HG03460 (cell line): ENCODE measurements around the gene POLK.
"Not testable (repeated sequence)": the region's sequence is repeated elsewhere in the genome, so short reads cannot be mapped to it uniquely, and the experiment has no call there.

ENCODE experiments used
- ATAC-seq: cut with Tn5 transposase; IDR thresholded peaks from one replicate; pipeline ENCODE4 v1.9.1; 2021; ENCODE audit not compliant: unreplicated experiment

Gene POLK

DNA sequence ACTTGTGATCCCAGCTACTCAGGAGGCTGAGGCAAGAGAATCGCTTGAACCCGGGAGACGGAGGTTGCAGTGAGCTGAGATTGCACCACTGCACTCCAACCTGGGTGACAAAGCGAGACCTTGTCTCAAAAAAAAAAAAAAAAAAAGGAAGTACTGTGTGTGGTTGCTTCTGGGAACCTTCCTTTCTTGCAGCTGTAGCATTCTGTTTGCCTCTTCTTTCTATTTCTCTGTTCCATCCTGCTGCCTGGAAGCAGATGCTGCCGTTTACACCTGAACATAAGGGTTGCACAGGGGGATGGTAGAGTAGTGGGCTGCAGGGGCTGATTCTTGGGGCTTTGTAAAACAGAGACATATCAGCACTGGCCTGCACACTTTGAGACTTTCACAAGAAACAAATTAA lies 95.7 kb downstream of the POLK start:
- not testable (repeated sequence) for ATAC-seq

DNA sequence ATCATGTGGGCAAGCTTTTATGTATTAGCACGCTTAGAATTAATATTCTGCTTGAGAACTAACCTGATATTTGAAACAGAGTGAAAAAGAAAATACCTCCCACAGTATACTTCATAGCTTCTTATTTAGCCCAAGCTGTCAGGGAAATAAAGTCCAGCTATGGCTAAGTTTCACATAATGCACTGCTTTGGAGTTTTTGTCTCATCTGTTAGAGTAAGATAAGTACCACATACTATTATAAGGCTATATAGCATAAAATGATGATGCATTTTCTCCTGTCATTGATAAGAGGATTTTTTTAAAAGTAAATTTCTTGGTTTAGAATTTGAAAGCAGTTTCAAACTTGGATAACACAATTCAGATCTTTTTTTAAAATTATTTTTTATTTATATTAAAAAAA lies 97.2 kb downstream of the POLK start:
- ATAC-seq: no peak

GRCh38 chr5:75610201-75610600 lies 98.5 kb downstream of the POLK start:
- ATAC-seq: no peak

GRCh38 chr5:75610859-75611310 lies 99.2 kb downstream of the POLK start:
- not testable (repeated sequence) for ATAC-seq

DNA sequence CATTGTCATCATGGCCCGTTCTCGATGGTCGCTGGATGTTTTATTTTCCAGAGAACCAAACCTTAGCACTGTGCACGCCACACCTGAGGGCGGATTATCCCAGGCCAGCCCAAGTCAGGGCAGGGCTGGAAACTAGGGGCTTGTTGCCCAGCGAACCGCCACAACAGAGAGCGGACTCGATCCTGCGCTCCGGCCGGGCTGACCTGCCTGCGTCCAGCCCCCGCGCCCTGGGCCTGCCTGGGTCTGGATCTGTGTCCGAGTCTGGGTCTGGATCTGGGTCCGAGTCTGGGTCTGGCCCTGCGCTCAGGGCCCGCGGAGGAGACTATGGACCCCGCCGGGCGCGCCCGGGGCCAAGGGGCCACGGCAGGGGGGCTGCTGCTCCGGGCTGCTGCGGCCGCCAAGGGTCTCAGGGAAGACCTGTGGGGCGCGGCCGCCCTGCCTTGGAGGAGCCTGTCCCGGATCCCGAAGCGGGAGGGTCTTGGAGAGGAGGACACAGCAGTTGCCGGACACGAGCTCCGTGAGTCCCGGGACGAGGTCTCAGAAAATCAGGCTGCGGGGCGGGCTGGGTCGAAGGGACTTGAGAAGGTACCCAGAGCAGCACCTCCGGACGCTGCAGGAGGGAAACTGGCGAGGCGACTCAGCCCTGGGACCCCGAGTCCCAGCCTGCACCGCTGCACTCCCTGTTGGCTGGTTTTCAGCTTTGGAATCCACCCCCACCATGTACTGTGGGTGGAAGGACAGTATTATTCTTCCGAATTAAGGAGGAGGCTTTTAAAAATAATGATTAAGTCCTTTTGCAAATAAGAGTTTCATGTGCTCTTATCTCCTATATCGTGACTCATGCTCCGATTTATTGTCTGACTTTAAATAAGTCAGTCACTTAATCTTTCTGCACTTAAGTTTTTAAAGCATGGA lies 99.9 kb downstream of the POLK start, which contains the start of gene ANKDD1B:
Gene ANKDD1B (plus strand): TSS at position 143 of the 915 bp plus-strand sequence. CDS start 182 bp downstream, at position 325.
- ATAC-seq: no peak

DNA sequence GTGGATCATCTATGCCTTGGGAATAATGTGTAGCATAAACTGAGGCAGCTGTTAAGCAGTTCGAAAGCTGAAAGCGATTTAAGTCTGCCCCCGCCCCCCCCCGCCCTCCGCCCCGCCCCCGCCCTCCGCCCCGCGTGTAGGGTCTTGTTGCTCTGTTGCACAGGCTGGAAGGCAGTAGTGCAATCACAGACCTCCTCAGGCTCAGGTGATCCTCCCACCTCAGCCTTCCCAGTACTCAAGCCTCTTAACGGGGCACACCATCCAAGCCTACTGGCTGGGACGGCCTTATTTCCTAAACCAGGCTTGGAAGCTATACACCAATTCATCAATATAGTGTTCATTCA lies 100.5 kb downstream of the POLK start:
- ATAC-seq: no peak

DNA sequence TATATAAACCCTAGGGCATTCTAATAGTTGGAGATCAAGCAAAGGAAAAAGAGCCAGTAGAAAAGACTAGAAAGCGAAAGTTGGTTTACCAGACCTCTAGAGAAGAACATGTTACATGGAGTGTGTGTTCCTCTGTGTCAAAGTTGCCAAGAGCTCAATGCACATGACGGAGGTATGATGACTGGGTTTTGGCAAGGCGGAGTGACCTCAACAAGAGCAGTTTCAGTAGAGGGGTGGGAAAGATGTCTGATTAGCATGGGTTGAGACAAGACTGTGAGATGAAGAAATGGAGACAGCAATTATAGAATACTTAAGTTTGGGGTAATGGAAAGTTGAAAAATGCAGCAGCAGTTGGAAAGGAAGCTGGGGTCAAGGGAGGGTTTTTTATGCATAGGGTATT lies 101.2 kb downstream of the POLK start:
- no peak for ATAC-seq

DNA sequence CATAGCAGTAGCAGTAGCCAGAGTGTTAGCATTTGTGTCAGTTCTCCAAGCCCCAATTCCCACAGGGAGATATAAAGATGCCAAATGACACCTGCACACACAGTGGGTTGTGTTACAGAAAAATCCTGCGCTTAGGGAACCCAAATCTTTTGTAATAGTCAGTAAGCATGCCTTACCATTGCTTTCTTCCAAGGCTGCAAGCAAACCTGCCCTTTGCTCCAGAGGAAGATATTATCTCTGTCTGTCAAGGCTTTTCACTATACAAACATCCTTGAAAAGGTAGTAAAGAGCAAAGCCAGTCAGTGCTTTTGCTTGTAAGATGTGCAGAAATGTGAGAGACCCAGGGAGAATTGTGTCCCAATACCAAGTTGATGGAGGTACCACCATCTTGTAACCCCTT lies 102.5 kb downstream of the POLK start:
- ATAC-seq: no peak

DNA sequence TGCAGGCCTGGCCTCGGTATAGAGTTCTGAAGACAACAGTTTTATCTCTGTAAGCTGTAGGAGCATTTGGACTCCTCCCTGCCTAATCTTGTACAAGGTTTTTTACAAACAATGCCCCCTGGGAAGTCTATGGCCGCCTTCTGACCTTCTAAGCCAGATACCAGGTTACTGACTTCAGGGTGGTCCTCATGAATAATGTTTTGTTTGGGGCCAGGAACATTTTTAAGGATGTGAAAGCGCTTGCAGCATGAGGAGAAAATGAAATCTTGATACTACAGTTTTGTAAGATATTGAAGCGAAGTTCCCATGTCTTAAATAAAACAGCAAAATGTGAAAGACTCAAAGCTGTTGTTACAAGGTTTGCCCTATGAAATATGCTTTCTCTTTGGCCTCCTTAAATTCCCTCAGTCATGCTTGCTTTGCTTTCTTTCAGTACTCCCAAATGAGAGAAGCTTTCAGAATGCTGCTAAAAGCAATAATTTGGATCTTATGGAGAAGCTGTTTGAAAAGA lies 104.7 kb downstream of the POLK start:
- no peak for ATAC-seq

- no peak for ATAC-seq
These were observed 105.4 kb downstream of the POLK start for GRCh38 chr5:75616971-75617621.

GRCh38 chr5:75617736-75618352 lies 106.2 kb downstream of the POLK start:
- ATAC-seq: no peak

GRCh38 chr5:75620184-75620959 lies 108.7 kb downstream of the POLK start:
- ATAC-seq: no peak

DNA sequence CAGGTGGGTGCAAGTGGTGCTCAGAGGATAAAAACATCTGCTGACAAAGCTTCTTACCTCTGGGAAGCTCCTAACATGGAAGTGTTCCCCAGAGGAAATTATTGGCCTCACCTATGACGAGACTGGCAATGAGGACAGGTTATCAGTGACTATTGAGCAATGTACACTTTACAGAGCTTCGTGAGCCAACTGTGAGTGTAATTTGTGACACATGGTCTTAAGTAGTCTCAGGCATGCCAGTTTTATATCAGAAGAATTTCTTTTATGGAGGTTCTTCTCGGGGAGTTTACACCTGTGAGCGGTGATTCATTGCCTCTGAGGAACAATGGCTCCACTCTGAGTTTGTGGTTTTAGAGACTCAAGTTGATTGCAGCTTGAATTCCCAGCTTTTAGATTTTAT lies 110.9 kb downstream of the POLK start:
- ATAC-seq: no peak

GRCh38 chr5:75623846-75624245 lies 112.2 kb downstream of the POLK start:
- no peak for ATAC-seq

GRCh38 chr5:75626959-75627358 lies 115.3 kb downstream of the POLK start:
- ATAC-seq: no peak

DNA sequence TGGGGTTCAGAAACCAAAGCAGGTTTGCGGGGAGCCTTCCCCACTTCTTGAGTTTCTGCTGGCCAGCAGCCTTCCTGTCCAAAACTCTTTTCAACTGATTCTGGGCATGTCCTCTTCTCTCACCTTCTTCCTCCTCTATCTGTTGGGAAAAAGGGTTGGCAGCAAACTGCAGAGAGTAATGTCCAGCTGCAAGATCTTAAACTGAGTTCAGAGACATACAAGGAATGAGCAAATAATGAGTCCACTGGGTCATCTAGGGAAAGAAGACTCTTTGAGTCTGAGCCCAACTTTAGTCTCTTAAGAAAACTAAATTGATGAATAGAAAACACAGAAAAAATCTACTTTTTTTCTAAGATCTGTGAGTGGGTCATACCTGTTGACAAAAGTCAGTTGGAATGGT lies 116.1 kb downstream of the POLK start:
- no peak for ATAC-seq

GRCh38 chr5:75630875-75631274 lies 119.2 kb downstream of the POLK start:
- ATAC-seq: no peak

- no peak for ATAC-seq
These were observed 120.6 kb downstream of the POLK start for GRCh38 chr5:75632321-75632720.

GRCh38 chr5:75637949-75638348 lies 126.3 kb downstream of the POLK start:
- ATAC-seq: no peak

DNA sequence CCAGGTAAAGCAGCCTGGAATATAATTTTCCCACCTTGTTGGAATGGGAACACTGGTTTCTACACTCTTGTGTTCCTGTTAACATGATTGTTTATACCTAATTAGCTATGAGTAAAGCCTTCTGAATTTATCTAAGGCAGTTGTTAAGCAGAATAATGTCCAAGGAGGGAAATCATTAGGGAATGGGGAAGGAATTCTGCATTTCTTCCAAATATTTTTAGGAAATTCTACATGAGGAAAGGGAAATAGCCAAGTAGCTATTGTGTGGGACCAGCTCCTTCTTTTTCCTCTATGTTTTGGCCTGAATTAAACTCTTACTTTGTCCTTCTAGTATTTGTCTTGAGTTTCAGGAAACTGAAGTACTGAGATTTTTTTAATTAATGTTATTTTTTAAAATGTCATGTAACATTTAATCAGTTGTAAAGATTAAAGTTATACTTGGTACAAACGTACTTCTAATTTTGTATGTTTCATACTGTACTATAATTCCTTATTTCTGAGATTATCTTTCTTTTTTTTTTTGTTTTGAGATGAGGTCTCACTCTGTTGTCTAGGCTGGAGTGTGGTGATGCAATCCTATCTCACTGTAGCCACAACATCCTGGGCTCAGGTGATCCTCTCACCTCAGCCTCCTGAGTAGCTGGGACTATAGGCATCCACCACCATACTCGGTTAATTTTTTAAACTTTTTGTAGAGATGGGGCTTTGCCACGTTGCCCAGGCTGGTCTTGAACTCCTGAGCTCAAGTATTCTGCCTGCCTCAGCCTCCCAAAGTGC lies 128.0 kb downstream of the POLK start:
- ATAC-seq: no peak
